Panc1 (cell line): Measurements from ENCODE around the gene BLNK. TPM values are rescaled to one million over a fixed set of nuclear protein-coding genes. Genes with fewer than 3 reads are reported as not detected.
"Not testable (repeated sequence)": the region's sequence is repeated elsewhere in the genome, so short reads cannot be mapped to it uniquely, and the experiment has no call there.

Experiments used
- ATAC-seq: fragments of 200-7000 bp; cut with Tn5 transposase; 2 replicates; pipeline ENCODE4 v1.9.1; 2020; ENCODE audit warnings: mild to moderate bottlenecking, moderate library complexity
- BruUV-seq: library from RNA; stranded (reverse); fragments of 400-500 nt; replicated peaks from 2 replicates; lab custom pipeline; 2021; lab: Mats Ljungman, UMichigan
- CTCF ChIA-PET: fragments of 300-600 bp; sonication (Branson Sonifier 250); formaldehyde crosslinking; loops from one replicate; lab custom pipeline; 2022; ENCODE audit warnings: antibody characterized with exemption; lab: Charles Lee
- POLR2A ChIA-PET: fragments of 300-600 bp; sonication (Branson Sonifier 250); formaldehyde crosslinking; loops from one replicate; lab custom pipeline; 2022; ENCODE audit warnings: antibody characterized with exemption; lab: Charles Lee
- DNase-seq: peaks from one replicate; pipeline ENCODE4 v3.0.0-alpha.2; 2010; ENCODE audit warnings: low read depth, low spot score
- H3K27ac ChIP-seq: 2 replicates; pipeline ENCODE4 v1.5.1; 2011; ENCODE audit warnings: mild to moderate bottlenecking, low read length, inconsistent platforms
- H3K27me3 ChIP-seq: fragments of 200-500 bp; sonication (Bioruptor generic); 2 replicates; pipeline ENCODE4 v1.6.0; 2014; ENCODE audit warnings: low read length, inconsistent platforms; ENCODE audit not compliant: control insufficient read depth, insufficient read depth
- H3K36me3 ChIP-seq: fragments of 200-500 bp; sonication (Bioruptor generic); 2 replicates; pipeline ENCODE4 v1.5.1; 2014; ENCODE audit warnings: inconsistent platforms, mild to moderate bottlenecking, low read length, moderate library complexity; ENCODE audit not compliant: control insufficient read depth, insufficient read depth
- H3K4me1 ChIP-seq: 2 replicates; pipeline ENCODE4 v1.5.1; 2011; ENCODE audit warnings: inconsistent platforms, mild to moderate bottlenecking, low read length, moderate library complexity; ENCODE audit not compliant: control insufficient read depth, insufficient read depth
- H3K4me3 ChIP-seq, 2 experiments: 2 replicates each; pipeline ENCODE4 v1.5.1; 2011 to 2012; ENCODE audit warnings: low read depth in 2 of 2, low read length in 2 of 2, mild to moderate bottlenecking in 2 of 2, inconsistent platforms in 1 of 2, moderate library complexity in 1 of 2
- H3K9me3 ChIP-seq: fragments of 200-500 bp; sonication (Bioruptor generic); 2 replicates; pipeline ENCODE4 v1.5.1; 2014; ENCODE audit warnings: low read depth, mild to moderate bottlenecking, inconsistent platforms, low read length, moderate library complexity; ENCODE audit not compliant: control insufficient read depth, insufficient read depth
- CTCF ChIP-seq: fragments of 450-650 bp; IDR thresholded peaks from 2 replicates; pipeline ENCODE4 v1.5.1; 2017; ENCODE audit warnings: mild to moderate bottlenecking
- POLR2AphosphoS5 ChIP-seq: IDR thresholded peaks from 2 replicates; pipeline ENCODE4 v1.6.1; 2012; ENCODE audit warnings: mild to moderate bottlenecking, low read depth, low read length, moderate library complexity
- REST ChIP-seq, 2 experiments: IDR thresholded peaks; 2 replicates each; pipeline ENCODE4 v1.6.1; 2011 to 2012; ENCODE audit warnings: low read depth in 2 of 2, control low read depth in 1 of 2, low read length in 1 of 2, mild to moderate bottlenecking in 1 of 2, moderate library complexity in 1 of 2; ENCODE audit not compliant: insufficient read depth in 1 of 2
- SIN3A ChIP-seq: IDR thresholded peaks from 2 replicates; pipeline ENCODE4 v1.6.1; 2012; ENCODE audit warnings: low read depth, mild to moderate bottlenecking, low read length, moderate library complexity, borderline replicate concordance; ENCODE audit not compliant: insufficient read depth
- TCF7L2 ChIP-seq: IDR thresholded peaks from 2 replicates; pipeline ENCODE4 v1.6.1; 2011; ENCODE audit warnings: mild to moderate bottlenecking, low read depth, low read length, inconsistent platforms
- in situ Hi-C: cut with HindIII; loops from 2 replicates; pipeline ENCODE4 v1.10.0; 2016; ENCODE audit warnings: low sequenced_read_pairs, low pct_unique_long_range_greater_than_20kb
- intact Hi-C: fragments of 100-400 bp; cut with micrococcal nuclease; formaldehyde crosslinking; loops from one replicate; pipeline ENCODE4 v1.10.0; 2022; ENCODE audit not compliant: unreplicated experiment
- total RNA-seq: library from RNA; stranded (reverse); gene quantifications from one replicate; pipeline ENCODE4 v1.2.1, GENCODE V29; 2021; ENCODE audit not compliant: unreplicated experiment

BLNK gene
- total RNA-seq, 1 experiment from 2014 or later = 0.10 TPM

GRCh38 chr10:96309628-96310320 lies 38.4 kb upstream of the BLNK start:
- BruUV-seq = no TSS peak
- intact Hi-C loops (no loop called here), in situ Hi-C loops (no loop called here)

GRCh38 chr10:96308854-96309253 lies 37.5 kb upstream of the BLNK start:
- intact Hi-C loops, BruUV-seq, ATAC-seq, H3K4me3 ChIP-seq, H3K9me3 ChIP-seq, H3K4me1 ChIP-seq, in situ Hi-C loops, POLR2A ChIA-PET, H3K27ac ChIP-seq, H3K36me3 ChIP-seq, CTCF ChIA-PET, DNase-seq: not testable (repeated sequence)
- H3K27me3 ChIP-seq = peaks cover 14% of the 10 kb centered on the region

More at GRCh38 chr10:96309628-96310320, 38.4 kb upstream of the BLNK start:
- no peak for DNase-seq
- H3K27me3 ChIP-seq = peaks cover 10% of the 10 kb centered on the region; the same call in 1 of the 2 replicates
- POLR2A ChIA-PET = no interaction called here
- ATAC-seq = no peak
- no peaks in the 10 kb centered on the region for H3K36me3 ChIP-seq
- no peaks in the 10 kb centered on the region for H3K4me1 ChIP-seq
- CTCF ChIA-PET = no interaction called here
- TF ChIP-seq CTCF = no peak
- no peak overlapping the region for H3K4me3 ChIP-seq
- H3K9me3 ChIP-seq = no peaks in the 10 kb centered on the region
- no peak overlapping the region for H3K27ac ChIP-seq

- POLR2A ChIA-PET = no interaction called here
- Histone ChIP-seq H3K36me3 (no peaks in the 10 kb centered on the region), H3K9me3 (no peaks in the 10 kb centered on the region), H3K4me1 (no peaks in the 10 kb centered on the region), H3K27ac (no peak overlapping the region), H3K27me3 (peaks cover 18% of the 10 kb centered on the region), H3K4me3 (no peak overlapping the region)
- no peak; the same call in 1 of the 2 replicates for ATAC-seq
- CTCF ChIA-PET = no interaction called here
- in situ Hi-C loops = no loop called here
- no TSS peak for BruUV-seq
- no peak for DNase-seq
- no peak for TF ChIP-seq TCF7L2
- no peak for TF ChIP-seq POLR2AphosphoS5
- TF ChIP-seq CTCF = no peak
- TF ChIP-seq REST (IDR thresholded peaks at IDR 0.05; ENCODE audit: insufficient read depth in 1 of 2, low read depth in 2 of 2, low read length in 1 of 2) = no peak
- TF ChIP-seq SIN3A = no peak
- intact Hi-C loops = no loop called here
Measured at GRCh38 chr10:96306516-96306915, 35.1 kb upstream of the BLNK start.
